NCI-H82 treated with DMSO at 0.1 percent for 48 hours (cell line): ENCODE data around the gene ACTG2.
"Not testable (repeated sequence)": the region's sequence is repeated elsewhere in the genome, so short reads cannot be mapped to it uniquely, and the experiment has no call there.

ENCODE experiments used
- DNase-seq: peaks from one replicate; lab custom pipeline; 2025; ENCODE audit not compliant: unreplicated experiment; lab: John Stamatoyannopoulos, UW

ACTG2 gene

GRCh38 chr2:73931531-73932500 lies 39.0 kb downstream of the ACTG2 start:
- no peak for DNase-seq

GRCh38 chr2:73933194-73933593 lies 40.4 kb downstream of the ACTG2 start:
- DNase-seq, result no peak

GRCh38 chr2:73935641-73936040 lies 42.8 kb downstream of the ACTG2 start:
- DNase-seq, result no peak

- DNase-seq, result no peak
Measured at GRCh38 chr2:73937103-73937885, 44.5 kb downstream of the ACTG2 start.

- no peak for DNase-seq
Measured at GRCh38 chr2:73937899-73938298, 45.1 kb downstream of the ACTG2 start.

- no peak for DNase-seq
Measured at GRCh38 chr2:73938718-73939352, 46.0 kb downstream of the ACTG2 start.

GRCh38 chr2:73939419-73939818 lies 46.6 kb downstream of the ACTG2 start:
- DNase-seq, result no peak

- DNase-seq, result not testable (repeated sequence)
Measured at GRCh38 chr2:73940066-73940465, 47.3 kb downstream of the ACTG2 start.

- no peak for DNase-seq
Measured at GRCh38 chr2:73942664-73943063, 49.9 kb downstream of the ACTG2 start.

GRCh38 chr2:73944714-73945113 lies 51.9 kb downstream of the ACTG2 start:
- DNase-seq, result no peak

GRCh38 chr2:73946215-73946614 lies 53.4 kb downstream of the ACTG2 start:
- no peak for DNase-seq

GRCh38 chr2:73946666-73947065 lies 53.9 kb downstream of the ACTG2 start:
- no peak for DNase-seq

GRCh38 chr2:73947412-73948018 lies 54.7 kb downstream of the ACTG2 start:
- DNase-seq, result no peak

GRCh38 chr2:73949802-73950201 lies 57.0 kb downstream of the ACTG2 start:
- no peak for DNase-seq

- peak; percentile 15 for DNase-seq
Measured at GRCh38 chr2:73952499-73953446, 60.0 kb downstream of the ACTG2 start.

- no peak for DNase-seq
Measured at GRCh38 chr2:73956218-73956865, 63.5 kb downstream of the ACTG2 start.

- no peak for DNase-seq
Measured at GRCh38 chr2:73961274-73961673, 68.5 kb downstream of the ACTG2 start.

GRCh38 chr2:73961823-73962615 lies 69.2 kb downstream of the ACTG2 start:
- DNase-seq, result no peak

- no peak for DNase-seq
Measured at GRCh38 chr2:73962798-73963197, 70.0 kb downstream of the ACTG2 start.
